Testis (tissue), 3 donors: ENCODE results near the gene PTPRN2. TPM values are rescaled to one million over a fixed set of nuclear protein-coding genes. Genes with fewer than 3 reads are reported as not detected.

Experiments used
- DNase-seq: peaks from one replicate; pipeline ENCODE4 v3.0.0-alpha.2; 2019
- H3K27ac ChIP-seq, 2 donors: fragments of 200-600 bp; sonication (generic); one replicate each; pipeline ENCODE4 v1.5.1; 2019
- H3K27me3 ChIP-seq: fragments of 200-600 bp; sonication (generic); one replicate; pipeline ENCODE4 v1.5.1; 2019
- H3K36me3 ChIP-seq: fragments of 200-600 bp; sonication (generic); one replicate; pipeline ENCODE4 v1.5.1; 2017; ENCODE audit warnings: low read depth; ENCODE audit errors: missing control alignments
- H3K4me1 ChIP-seq: fragments of 200-600 bp; sonication (generic); one replicate; pipeline ENCODE4 v1.5.1; 2019
- H3K4me3 ChIP-seq, 2 donors: fragments of 200-600 bp; sonication (generic); one replicate each; pipeline ENCODE4 v1.5.1; 2017 to 2019
- H3K9me3 ChIP-seq: fragments of 200-600 bp; sonication (generic); one replicate; pipeline ENCODE4 v1.5.1; 2017
- CTCF ChIP-seq, 3 experiments: fragments of 450-650 bp in 2 of 3; fragments of 200-600 bp in 1 of 3; sonication (generic) in 1 of 3; IDR thresholded peaks; one replicate each; pipeline ENCODE4 v1.5.1; 2016 to 2019; ENCODE audit warnings: antibody characterized with exemption in 3 of 3, mild to moderate bottlenecking in 2 of 3, moderate library complexity in 1 of 3
- POLR2A ChIP-seq: fragments of 450-650 bp; IDR thresholded peaks from one replicate; pipeline ENCODE4 v1.6.1; 2017; ENCODE audit warnings: antibody characterized with exemption, mild to moderate bottlenecking, moderate library complexity
- WGBS, 2 donors: methylation state at CpG; one replicate each; pipeline ENCODE4 v1.1.5; 2018; 5-methylcytosine and 5-hydroxymethylcytosine counted together
- intact Hi-C: fragments of 100-400 bp; cut with DNase I; formaldehyde crosslinking; loops from one replicate; pipeline ENCODE4 v1.15.1; 2023; ENCODE audit warnings: low total_unique reads
- polyA plus RNA-seq: library from polyadenylated mRNA; stranded (reverse); fragments of 350-450 nt; fragmentation: Illumina TruSeq; extraction: RNeasy Lipid Tissue Mini Kit (QIAGEN cat#74804); gene quantifications from one replicate; pipeline ENCODE4 v1.2.3, GENCODE V29; 2014; ENCODE audit warnings: low read depth, low replicate concordance; ENCODE audit not compliant: insufficient read depth
- total RNA-seq, 2 donors: library from RNA; depleted of rRNA; stranded (reverse); fragments of >200 nt; gene quantifications; one replicate each; pipeline ENCODE4 v1.2.3, GENCODE V29; 2016

Gene PTPRN2
- total and polyA plus RNA-seq, 3 donors from 2014 or later = 9.3 to 10.8 (median 9.8) TPM

GRCh38 chr7:157828881-157829280 lies 758.7 kb downstream of the PTPRN2 start:
- whole genome bisulfite sequencing, 2 donors = 96 to 97% methylated on average over 14 of the region's 14 CpGs

GRCh38 chr7:157828190-157828589 lies 759.4 kb downstream of the PTPRN2 start:
- no peaks in the 10 kb centered on the region for H3K9me3 ChIP-seq
- 93% methylated on average over 13 of the region's 13 CpGs for WGBS, 2 donors
- H3K4me1 ChIP-seq = no peaks in the 10 kb centered on the region
- intact Hi-C loops = no loop called here
- H3K27ac ChIP-seq = no peak overlapping the region
- TF ChIP-seq POLR2A = no peak
- TF ChIP-seq CTCF (IDR thresholded peaks at IDR 0.05) = no peak
- DNase-seq = no peak
- H3K4me3 ChIP-seq = no peak overlapping the region
- H3K27me3 ChIP-seq = no peaks in the 10 kb centered on the region
- H3K36me3 ChIP-seq = no peaks in the 10 kb centered on the region

More at GRCh38 chr7:157828881-157829280, 758.7 kb downstream of the PTPRN2 start:
- intact Hi-C loops = no loop called here
- Histone ChIP-seq H3K36me3 (no peaks in the 10 kb centered on the region), H3K27me3 (no peaks in the 10 kb centered on the region), H3K27ac (no peak overlapping the region), H3K4me1 (no peaks in the 10 kb centered on the region), H3K9me3 (no peaks in the 10 kb centered on the region), H3K4me3 (no peak overlapping the region)
- no peak for DNase-seq
- no peak for TF ChIP-seq POLR2A
- no peak for TF ChIP-seq CTCF (IDR thresholded peaks at IDR 0.05)

GRCh38 chr7:157827863-157828160 lies 759.8 kb downstream of the PTPRN2 start:
- Histone ChIP-seq H3K36me3 (no peaks in the 10 kb centered on the region), H3K27ac (no peak overlapping the region), H3K4me3 (no peak overlapping the region), H3K27me3 (no peaks in the 10 kb centered on the region), H3K4me1 (no peaks in the 10 kb centered on the region), H3K9me3 (no peaks in the 10 kb centered on the region)
- WGBS, 2 donors = 89 to 92% methylated on average over 10 of the region's 10 CpGs
- no peak for DNase-seq
- intact Hi-C loops = no loop called here
- no peak for TF ChIP-seq CTCF (IDR thresholded peaks at IDR 0.05)
- no peak for TF ChIP-seq POLR2A

DNA sequence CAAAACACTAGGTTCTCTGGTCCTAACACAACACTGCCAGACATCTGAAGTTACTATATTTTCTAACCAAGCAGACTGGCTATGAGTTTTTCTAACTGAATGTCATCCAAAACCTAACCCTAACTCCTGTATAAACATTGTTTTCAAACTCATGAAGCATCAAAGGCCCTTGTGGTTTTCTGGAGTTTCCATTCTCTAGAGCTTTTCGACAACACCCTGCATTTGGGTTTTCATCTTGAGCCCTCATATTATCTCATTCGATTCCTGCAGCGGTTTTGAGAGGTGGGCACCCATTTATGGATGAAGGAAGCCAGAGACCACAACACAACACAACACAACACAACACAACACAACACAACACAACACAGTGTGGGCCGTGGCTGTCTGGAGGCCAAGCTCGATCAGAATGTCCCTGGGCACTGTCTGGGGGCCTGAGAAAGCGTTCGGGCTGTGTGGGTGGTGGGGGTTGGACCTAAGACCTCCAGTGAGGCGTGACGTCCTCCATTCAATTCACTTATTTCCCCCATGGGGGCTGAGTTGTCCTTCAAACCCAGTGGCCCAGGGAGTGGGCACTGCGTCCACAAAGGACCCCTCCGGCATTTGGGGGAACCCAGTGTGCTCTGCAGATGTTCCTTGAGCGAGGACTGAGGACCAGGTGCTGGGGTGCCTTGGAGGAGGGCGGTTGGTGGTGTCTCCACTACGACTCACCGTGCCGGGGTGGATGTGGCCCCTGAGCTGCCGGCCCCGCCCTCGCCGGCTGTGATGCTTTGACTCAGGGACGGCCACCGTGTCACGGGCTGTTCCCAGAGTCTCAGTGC lies 760.4 kb downstream of the PTPRN2 start:
- Histone ChIP-seq H3K4me3 (no peak overlapping the region), H3K27ac (no peak overlapping the region), H3K4me1 (no peaks in the 10 kb centered on the region), H3K27me3 (no peaks in the 10 kb centered on the region), H3K9me3 (no peaks in the 10 kb centered on the region), H3K36me3 (no peaks in the 10 kb centered on the region)
- TF ChIP-seq POLR2A (no peak), CTCF (IDR thresholded peaks at IDR 0.05) (no peak)
- DNase-seq = no peak
- intact Hi-C loops = no loop called here
- 93 to 94% methylated on average over 22 of the region's 23 CpGs for WGBS, 2 donors

- H3K4me1 ChIP-seq = no peaks in the 10 kb centered on the region
- no peaks in the 10 kb centered on the region for H3K36me3 ChIP-seq
- WGBS, 2 donors = 86 to 97% methylated on average over 15 to 17 of the region's 17 CpGs
- TF ChIP-seq POLR2A (no peak), CTCF (IDR thresholded peaks at IDR 0.05) (no peak)
- intact Hi-C loops = no loop called here
- no peak overlapping the region for H3K27ac ChIP-seq
- H3K27me3 ChIP-seq = no peaks in the 10 kb centered on the region
- DNase-seq = no peak
- no peaks in the 10 kb centered on the region for H3K9me3 ChIP-seq
- H3K4me3 ChIP-seq = no peak overlapping the region
Observed at GRCh38 chr7:157826566-157826965, 761.1 kb downstream of the PTPRN2 start.
